Adrenal gland (tissue), 12 donors: ENCODE results near the gene SRXN1. TPM values are rescaled to one million over a fixed set of nuclear protein-coding genes. Genes with fewer than 3 reads are reported as not detected.

Experiments
- DNase-seq, 7 donors: peaks; one replicate each; pipeline ENCODE4 v3.0.0-alpha.2; 2019 to 2020
- H3K27ac ChIP-seq, 5 donors: fragments of 200-600 bp; sonication (generic) in 4 of 5; 1 replicate in 3 of 5; 2 replicates in 2 of 5; pipeline versions ENCODE4 v1.5.1 to v1.8.0; 2016 to 2020; ENCODE audit warnings: mild to moderate bottlenecking in 1 of 5
- H3K27me3 ChIP-seq: fragments of 200-600 bp; 2 replicates; pipeline ENCODE4 v1.8.0; 2021
- H3K36me3 ChIP-seq, 2 donors: fragments of 200-600 bp; replicated peaks in 1 of 2; 1 replicate in 1 of 2; 2 replicates in 1 of 2; pipeline versions ENCODE4 v1.5.1 to v1.8.0; 2018 to 2022
- H3K4me1 ChIP-seq, 2 donors: fragments of 200-600 bp; replicated peaks in 1 of 2; 1 replicate in 1 of 2; 2 replicates in 1 of 2; pipeline versions ENCODE4 v1.5.1 to v1.8.0; 2018 to 2021
- H3K4me3 ChIP-seq, 4 donors: fragments of 200-600 bp; sonication (generic) in 3 of 4; one replicate each; pipeline ENCODE4 v1.5.1; 2016 to 2018
- H3K9me3 ChIP-seq, 3 donors: fragments of 200-600 bp; sonication (generic) in 1 of 3; replicated peaks in 1 of 3; 1 replicate in 2 of 3; 2 replicates in 1 of 3; pipeline versions ENCODE4 v1.5.1 to v1.8.0; 2016 to 2021
- CTCF ChIP-seq, 6 experiments: fragments of 450-650 bp in 4 of 6; fragments of 200-600 bp in 2 of 6; sonication (generic) in 1 of 6; IDR thresholded peaks; 1 replicate in 5 of 6; 2 replicates in 1 of 6; pipeline versions ENCODE4 v1.5.1 to v1.8.0; 2016 to 2021; ENCODE audit warnings: antibody characterized with exemption in 6 of 6, mild to moderate bottlenecking in 2 of 6, moderate library complexity in 1 of 6
- POLR2A ChIP-seq, 2 donors: fragments of 450-650 bp; IDR thresholded peaks; one replicate each; pipeline ENCODE4 v1.6.1; 2017; ENCODE audit warnings: antibody characterized with exemption in 2 of 2, mild to moderate bottlenecking in 2 of 2, moderate library complexity in 1 of 2
- WGBS, 4 donors: extraction: QIAGEN DNeasy Blood & Tissue Kit in 2 of 4; methylation state at CpG; one replicate each; pipeline versions ENCODE4 v1.1.5 to v1.1.7; 2013 to 2017; 5-methylcytosine and 5-hydroxymethylcytosine counted together
- intact Hi-C, 2 donors: fragments of 100-400 bp; cut with DNase I; formaldehyde crosslinking; loops; one replicate each; pipeline versions ENCODE4 v1.14.1 to v1.15.0; 2022 to 2023
- polyA plus RNA-seq, 3 donors: library from polyadenylated mRNA; stranded (reverse); fragments of 200-250 nt in 2 of 3; fragments of 350-450 nt in 1 of 3; fragmentation: Illumina TruSeq in 1 of 3; extraction: RNeasy Lipid Tissue Mini Kit (QIAGEN cat#74804) in 1 of 3; gene quantifications; one replicate each; pipeline ENCODE4 v1.2.3, GENCODE V29; 2013 to 2014
- total RNA-seq, 9 donors: library from RNA; depleted of rRNA in 4 of 9; stranded (reverse); fragments of >200 nt in 4 of 9; fragments of 120-200 nt in 1 of 9; fragmentation: NEBNext Ultra II Directional in 1 of 9; extraction: Animal tissue kit (Norgen Biotek cat#: 25700) in 1 of 9; gene quantifications; one replicate each; pipeline versions ENCODE4 v1.1.0 to v1.2.4, GENCODE V29; 2013 to 2023
- donor health status: healthy with polysubstance abuse.
- donor health status: Bipolar disorder and iron deficiency.
- donor health status: DM: yes; HTN: yes; CAD: no.
- donor health status: DM: no; HTN: no; CAD: no.
- donor health status: DM: no; HTN: no; CAD: no.
- donor health status: DM: yes; HTN: yes; CAD: no.

Gene SRXN1
- total and polyA plus RNA-seq, 12 donors = 19.1 to 203 (median 67.6) TPM

GRCh38 chr20:651713-652614, 1.0 kb downstream of the SRXN1 start:
- peak overlapping the region in 2 of 4 donors; percentile 36 to 97 for H3K4me3 ChIP-seq
- TF ChIP-seq POLR2A (IDR thresholded peaks at IDR 0.05) = no peak
- TF ChIP-seq CTCF (IDR thresholded peaks at IDR 0.05) = no peak
- WGBS, 4 donors = 41 to 47% (median 42%) methylated on average over 15 to 20 of the region's 20 CpGs
- H3K36me3 ChIP-seq = peaks cover 0 to 36% of the 10 kb centered on the region in 2 donors
- intact Hi-C loops = no loop called here
- no peaks in the 10 kb centered on the region for H3K27me3 ChIP-seq
- H3K27ac ChIP-seq = peak overlapping the region; percentile 24 to 100 (median 94)
- peaks cover 12 to 24% of the 10 kb centered on the region in 2 donors for H3K4me1 ChIP-seq
- H3K9me3 ChIP-seq = no peaks in the 10 kb centered on the region
- peak in 6 of 7 donors; percentile 29 to 61 (median 44) for DNase-seq

GRCh38 chr20:650954-651353, 2.0 kb downstream of the SRXN1 start:
- Histone ChIP-seq H3K36me3 (peaks cover 0 to 36% of the 10 kb centered on the region in 2 donors), H3K4me3 (no peak overlapping the region), H3K27me3 (no peaks in the 10 kb centered on the region), H3K4me1 (peaks cover 22 to 35% of the 10 kb centered on the region in 2 donors), H3K9me3 (no peaks in the 10 kb centered on the region), H3K27ac (peak overlapping the region in 2 of 5 donors; percentile 21 to 39)
- WGBS, 4 donors = 44 to 63% (median 54%) methylated on average over 5 of the region's 5 CpGs
- TF ChIP-seq CTCF (IDR thresholded peaks at IDR 0.05) (peak in 1 of 6 experiments; percentile 30), POLR2A (IDR thresholded peaks at IDR 0.05) (no peak)
- intact Hi-C loops = no loop called here
- DNase-seq = no peak

GRCh38 chr20:650281-650680, 2.7 kb downstream of the SRXN1 start:
- intact Hi-C loops = no loop called here
- no peak for DNase-seq
- Histone ChIP-seq H3K4me1 (peaks cover 26 to 41% of the 10 kb centered on the region in 2 donors), H3K27me3 (no peaks in the 10 kb centered on the region), H3K36me3 (peaks cover 0 to 36% of the 10 kb centered on the region in 2 donors), H3K4me3 (no peak overlapping the region), H3K9me3 (no peaks in the 10 kb centered on the region), H3K27ac (peak overlapping the region in 1 of 5 donors; percentile 1)
- no peak for TF ChIP-seq POLR2A (IDR thresholded peaks at IDR 0.05)
- no peak for TF ChIP-seq CTCF (IDR thresholded peaks at IDR 0.05)
- WGBS, 4 donors = 84 to 98% (median 88%) methylated on average over 4 to 5 of the region's 5 CpGs

- no peaks in the 10 kb centered on the region for H3K27me3 ChIP-seq
- no peak for DNase-seq
- H3K4me1 ChIP-seq = peaks cover 30 to 38% of the 10 kb centered on the region in 2 donors
- no peaks in the 10 kb centered on the region for H3K9me3 ChIP-seq
- peaks cover 0 to 36% of the 10 kb centered on the region in 2 donors for H3K36me3 ChIP-seq
- TF ChIP-seq POLR2A (IDR thresholded peaks at IDR 0.05) = no peak
- TF ChIP-seq CTCF (IDR thresholded peaks at IDR 0.05) = no peak
- 92 to 97% (median 93%) methylated on average over 2 of the region's 2 CpGs for WGBS, 4 donors
- H3K27ac ChIP-seq = peak overlapping the region in 3 of 5 donors; percentile 19 to 24 (median 21)
- H3K4me3 ChIP-seq = no peak overlapping the region
- intact Hi-C loops = loop anchor here in 1 of 2 donors (5.0 kb wide), 1 partner anchor 85 kb away; no protein-coding TSS in a partner anchor
These were observed 5.5 kb downstream of the SRXN1 start for GRCh38 chr20:647479-648019.
